ENCODE measurements around the gene RNF115. TPM values are rescaled to one million over a fixed set of nuclear protein-coding genes. Genes with fewer than 3 reads are reported as not detected.

The RNF115 gene
- total RNA-seq, 2 donors from 2014 or later: 42.8 to 44.6 TPM

GRCh38 chr1:145759721-145760120 lies 64.2 kb downstream of the RNF115 start:
- Histone ChIP-seq H3K4me3 (no peak overlapping the region), H3K9me3 (no peaks in the 10 kb centered on the region), H3K4me1 (peaks cover 0 to 8% of the 10 kb centered on the region in 2 donors), H3K27me3 (no peaks in the 10 kb centered on the region), H3K27ac (no peak overlapping the region), H3K36me3 (peaks cover 54% of the 10 kb centered on the region)
- TF ChIP-seq CTCF (IDR thresholded peaks at IDR 0.05): no peak
- no peak for DNase-seq (ENCODE audit: low spot score)

GRCh38 chr1:145758575-145758974 lies 65.3 kb downstream of the RNF115 start:
- Histone ChIP-seq H3K4me1 (peaks cover 0 to 8% of the 10 kb centered on the region in 2 donors), H3K9me3 (no peaks in the 10 kb centered on the region), H3K36me3 (peaks cover 58% of the 10 kb centered on the region), H3K4me3 (no peak overlapping the region), H3K27ac (no peak overlapping the region), H3K27me3 (no peaks in the 10 kb centered on the region)
- no peak for TF ChIP-seq CTCF (IDR thresholded peaks at IDR 0.05)
- no peak for DNase-seq (ENCODE audit: low spot score)

GRCh38 chr1:145758116-145758515 lies 65.8 kb downstream of the RNF115 start:
- H3K27me3 ChIP-seq: no peaks in the 10 kb centered on the region
- no peak for TF ChIP-seq CTCF (IDR thresholded peaks at IDR 0.05)
- H3K36me3 ChIP-seq: peaks cover 61% of the 10 kb centered on the region
- DNase-seq (ENCODE audit: low spot score): no peak
- no peak overlapping the region for H3K27ac ChIP-seq
- H3K4me1 ChIP-seq: peaks cover 0 to 8% of the 10 kb centered on the region in 2 donors
- H3K4me3 ChIP-seq: no peak overlapping the region
- no peaks in the 10 kb centered on the region for H3K9me3 ChIP-seq

- peaks cover 0 to 8% of the 10 kb centered on the region in 2 donors for H3K4me1 ChIP-seq
- H3K36me3 ChIP-seq: peaks cover 68% of the 10 kb centered on the region
- no peaks in the 10 kb centered on the region for H3K9me3 ChIP-seq
- H3K27me3 ChIP-seq: no peaks in the 10 kb centered on the region
- no peak overlapping the region for H3K27ac ChIP-seq
- TF ChIP-seq CTCF (IDR thresholded peaks at IDR 0.05): no peak
- no peak for DNase-seq (ENCODE audit: low spot score)
- no peak overlapping the region for H3K4me3 ChIP-seq
Measured at GRCh38 chr1:145757420-145757819, 66.5 kb downstream of the RNF115 start.

GRCh38 chr1:145751491-145752037 lies 72.3 kb downstream of the RNF115 start:
- Histone ChIP-seq H3K36me3 (peaks cover 86% of the 10 kb centered on the region), H3K4me3 (no peak overlapping the region), H3K27ac (no peak overlapping the region), H3K27me3 (no peaks in the 10 kb centered on the region), H3K4me1 (peaks cover 0 to 15% of the 10 kb centered on the region in 2 donors), H3K9me3 (no peaks in the 10 kb centered on the region)
- no peak for DNase-seq (ENCODE audit: low spot score)
- TF ChIP-seq CTCF (IDR thresholded peaks at IDR 0.05): no peak

- no peak for TF ChIP-seq CTCF (IDR thresholded peaks at IDR 0.05)
- Histone ChIP-seq H3K9me3 (no peaks in the 10 kb centered on the region), H3K36me3 (peaks cover 86% of the 10 kb centered on the region), H3K4me1 (peaks cover 0 to 15% of the 10 kb centered on the region in 2 donors), H3K27me3 (no peaks in the 10 kb centered on the region), H3K27ac (no peak overlapping the region), H3K4me3 (no peak overlapping the region)
- DNase-seq (ENCODE audit: low spot score): no peak
Measured at GRCh38 chr1:145750426-145750825, 73.5 kb downstream of the RNF115 start.

Data from right atrium auricular region (tissue), 2 donors.